Esophagus muscularis mucosa (tissue), 3 donors: ENCODE measurements around the gene CDC42EP3.

Source experiments
- CTCF ChIP-seq, 3 experiments: fragments of 200-600 bp in 2 of 3; fragments of 450-650 bp in 1 of 3; sonication (generic) in 2 of 3; IDR thresholded peaks; one replicate each; pipeline ENCODE4 v1.5.1; 2017 to 2019; ENCODE audit warnings: antibody characterized with exemption in 3 of 3, mild to moderate bottlenecking in 2 of 3, moderate library complexity in 1 of 3
- EP300 ChIP-seq: sonication (generic); formaldehyde crosslinking; IDR thresholded peaks from one replicate; pipeline ENCODE4 v1.6.1; 2017; ENCODE audit warnings: antibody characterized with exemption

- TF ChIP-seq CTCF (IDR thresholded peaks at IDR 0.05) (no peak), EP300 (no peak)
Measured at GRCh38 chr2:37649518-37649917, 21.9 kb downstream of the CDC42EP3 start.
